Left renal cortex interstitium (tissue), 4 donors: ENCODE measurements around the gene LRRC32. TPM values are rescaled to one million over a fixed set of nuclear protein-coding genes. Genes with fewer than 3 reads are reported as not detected.

ENCODE experiments used
- DNase-seq, 4 donors: peaks; one replicate each; pipeline ENCODE4 v3.0.0-alpha.2; 2013; ENCODE audit warnings: low read depth in 4 of 4, low spot score in 2 of 4, missing footprints in 1 of 4
- polyA plus RNA-seq, 4 donors: library from polyadenylated mRNA; unstranded; fragments of 120-200 nt; gene quantifications; one replicate each; pipeline ENCODE4 v1.2.1, GENCODE V29; 2013; ENCODE audit not compliant: insufficient read length in 4 of 4

The LRRC32 gene
- polyA plus RNA-seq, 4 donors = 57.0 to 79.4 (median 61.6) TPM

- DNase-seq = no peak
Observed at GRCh38 chr11:76682684-76683083, 12.1 kb upstream of the LRRC32 start.

GRCh38 chr11:76682106-76682505, 11.6 kb upstream of the LRRC32 start:
- no peak for DNase-seq

GRCh38 chr11:76680518-76681425, 10.2 kb upstream of the LRRC32 start:
- no peak for DNase-seq

GRCh38 chr11:76678321-76678720, 7.8 kb upstream of the LRRC32 start:
- DNase-seq = no peak

GRCh38 chr11:76677458-76677765, 6.9 kb upstream of the LRRC32 start:
- DNase-seq = no peak

GRCh38 chr11:76676636-76677457, 6.3 kb upstream of the LRRC32 start:
- no peak for DNase-seq

GRCh38 chr11:76674517-76675400, 4.2 kb upstream of the LRRC32 start:
- DNase-seq = no peak

- no peak for DNase-seq
Observed at GRCh38 chr11:76673176-76674142, 2.9 kb upstream of the LRRC32 start.

GRCh38 chr11:76672431-76673175, 2.1 kb upstream of the LRRC32 start:
- no peak for DNase-seq

GRCh38 chr11:76671626-76672309, 1.2 kb upstream of the LRRC32 start:
- no peak for DNase-seq

- DNase-seq = no peak
Observed at GRCh38 chr11:76671237-76671592, 668 bp upstream of the LRRC32 start.

- DNase-seq = no peak
Observed at GRCh38 chr11:76669901-76670484, 554 bp downstream of the LRRC32 start.

GRCh38 chr11:76668362-76669155, 2.0 kb downstream of the LRRC32 start:
- no peak for DNase-seq

- no peak for DNase-seq
Observed at GRCh38 chr11:76667856-76668255, 2.7 kb downstream of the LRRC32 start.

GRCh38 chr11:76667271-76667818, 3.2 kb downstream of the LRRC32 start:
- no peak for DNase-seq

- no peak for DNase-seq
Observed at GRCh38 chr11:76666830-76667229, 3.7 kb downstream of the LRRC32 start.

- DNase-seq = no peak
Observed at GRCh38 chr11:76666408-76666807, 4.1 kb downstream of the LRRC32 start.
